ENCODE data around the gene SUCO. TPM values are rescaled to one million over a fixed set of nuclear protein-coding genes. Genes with fewer than 3 reads are reported as not detected.

Gene SUCO
- total RNA-seq, 4 donors from 2014 or later, result 18.6 to 26.9 (median 23.4) TPM

DNA sequence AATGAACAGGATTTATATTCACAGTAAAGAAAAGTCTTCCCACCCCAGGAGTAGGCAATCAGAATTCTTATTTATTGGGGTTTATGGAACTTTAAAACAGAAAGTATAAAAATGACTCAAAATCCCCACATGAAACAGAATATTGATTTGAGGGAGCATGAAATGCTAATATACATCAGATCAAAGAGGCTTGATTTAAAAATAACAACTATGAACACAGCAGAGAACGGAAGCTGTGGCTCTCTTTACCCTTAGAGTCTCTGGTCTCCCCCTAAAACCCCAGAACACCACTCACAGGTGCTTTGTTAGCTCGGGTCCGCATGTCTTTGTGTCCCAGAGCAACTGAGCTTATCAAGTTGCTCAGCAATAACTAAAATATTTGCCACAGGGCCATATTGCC is 94.8 kb downstream of the SUCO start:
- no peak overlapping the region for H3K4me3 ChIP-seq
- no peaks in the 10 kb centered on the region for H3K27me3 ChIP-seq
- H3K4me1 ChIP-seq, result no peaks in the 10 kb centered on the region
- H3K27ac ChIP-seq, result no peak overlapping the region
- no peaks in the 10 kb centered on the region for H3K9me3 ChIP-seq
- no peaks in the 10 kb centered on the region for H3K36me3 ChIP-seq
- WGBS, 2 donors, result 65 to 77% methylated on average over 3 of the region's 3 CpGs
- no peak for DNase-seq
- intact Hi-C loops (cut with DNase I), result no loop called here
- TF ChIP-seq, protein P1, sequence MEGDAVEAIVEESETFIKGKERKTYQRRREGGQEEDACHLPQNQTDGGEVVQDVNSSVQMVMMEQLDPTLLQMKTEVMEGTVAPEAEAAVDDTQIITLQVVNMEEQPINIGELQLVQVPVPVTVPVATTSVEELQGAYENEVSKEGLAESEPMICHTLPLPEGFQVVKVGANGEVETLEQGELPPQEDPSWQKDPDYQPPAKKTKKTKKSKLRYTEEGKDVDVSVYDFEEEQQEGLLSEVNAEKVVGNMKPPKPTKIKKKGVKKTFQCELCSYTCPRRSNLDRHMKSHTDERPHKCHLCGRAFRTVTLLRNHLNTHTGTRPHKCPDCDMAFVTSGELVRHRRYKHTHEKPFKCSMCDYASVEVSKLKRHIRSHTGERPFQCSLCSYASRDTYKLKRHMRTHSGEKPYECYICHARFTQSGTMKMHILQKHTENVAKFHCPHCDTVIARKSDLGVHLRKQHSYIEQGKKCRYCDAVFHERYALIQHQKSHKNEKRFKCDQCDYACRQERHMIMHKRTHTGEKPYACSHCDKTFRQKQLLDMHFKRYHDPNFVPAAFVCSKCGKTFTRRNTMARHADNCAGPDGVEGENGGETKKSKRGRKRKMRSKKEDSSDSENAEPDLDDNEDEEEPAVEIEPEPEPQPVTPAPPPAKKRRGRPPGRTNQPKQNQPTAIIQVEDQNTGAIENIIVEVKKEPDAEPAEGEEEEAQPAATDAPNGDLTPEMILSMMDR (IDR thresholded peaks at IDR 0.05), result no peak
- TF ChIP-seq POLR2A (IDR thresholded peaks at IDR 0.05), result no peak

DNA sequence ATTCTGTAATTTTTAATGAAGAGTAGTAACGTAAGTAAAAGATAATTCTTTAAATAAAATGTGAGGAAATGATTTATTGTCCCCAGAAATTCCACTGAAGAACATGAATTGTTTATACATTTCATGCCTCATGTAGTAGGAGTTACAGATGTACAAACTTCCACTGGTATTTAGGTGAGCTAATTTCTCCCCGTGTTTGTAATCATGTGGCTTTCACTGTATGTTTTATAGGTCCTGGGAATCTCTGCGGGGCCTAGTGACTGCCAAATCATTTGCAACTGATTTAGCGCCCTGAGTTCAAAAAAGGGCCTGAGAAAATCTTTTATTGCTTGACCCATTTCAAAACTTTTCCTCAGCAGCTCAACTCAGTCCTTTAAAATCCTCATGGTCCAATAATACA is 95.5 kb downstream of the SUCO start:
- no peak for DNase-seq
- H3K36me3 ChIP-seq, result no peaks in the 10 kb centered on the region
- H3K27me3 ChIP-seq, result no peaks in the 10 kb centered on the region
- H3K27ac ChIP-seq, result no peak overlapping the region
- intact Hi-C loops (cut with DNase I), result no loop called here
- H3K4me3 ChIP-seq, result no peak overlapping the region
- H3K4me1 ChIP-seq, result no peaks in the 10 kb centered on the region
- WGBS, 2 donors, result 76 to 83% methylated on average over 4 of the region's 4 CpGs
- TF ChIP-seq POLR2A (IDR thresholded peaks at IDR 0.05), result no peak
- TF ChIP-seq, protein P1 (IDR thresholded peaks at IDR 0.05), result no peak
- H3K9me3 ChIP-seq, result no peaks in the 10 kb centered on the region

DNA sequence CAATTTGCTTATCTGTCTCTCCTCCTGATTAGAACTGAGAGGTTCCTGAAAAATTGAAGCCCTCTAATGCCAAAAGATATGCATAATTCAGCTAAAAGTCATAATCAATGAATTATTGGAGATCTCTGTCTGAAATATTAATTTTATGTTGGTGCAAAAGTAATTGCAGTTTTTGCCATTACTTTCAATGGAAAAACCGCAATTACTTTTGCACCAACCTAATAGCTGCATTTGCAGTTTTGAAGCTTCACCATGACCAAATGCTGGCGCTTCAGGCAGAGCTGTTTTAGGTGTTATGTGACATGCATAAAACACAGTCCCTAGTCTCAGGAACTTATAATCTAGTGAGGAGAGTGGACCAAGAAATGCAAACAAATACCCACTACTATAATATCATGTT is 96.2 kb downstream of the SUCO start:
- H3K36me3 ChIP-seq, result no peaks in the 10 kb centered on the region
- no peaks in the 10 kb centered on the region for H3K4me1 ChIP-seq
- H3K27me3 ChIP-seq, result no peaks in the 10 kb centered on the region
- intact Hi-C loops (cut with DNase I), result no loop called here
- H3K4me3 ChIP-seq, result no peak overlapping the region
- H3K27ac ChIP-seq, result no peak overlapping the region
- no peak for DNase-seq
- TF ChIP-seq, protein P1 (IDR thresholded peaks at IDR 0.05), result no peak
- no peak for TF ChIP-seq POLR2A (IDR thresholded peaks at IDR 0.05)
- 90 to 95% methylated on average over 2 of the region's 2 CpGs for WGBS, 2 donors
- H3K9me3 ChIP-seq, result no peaks in the 10 kb centered on the region

DNA sequence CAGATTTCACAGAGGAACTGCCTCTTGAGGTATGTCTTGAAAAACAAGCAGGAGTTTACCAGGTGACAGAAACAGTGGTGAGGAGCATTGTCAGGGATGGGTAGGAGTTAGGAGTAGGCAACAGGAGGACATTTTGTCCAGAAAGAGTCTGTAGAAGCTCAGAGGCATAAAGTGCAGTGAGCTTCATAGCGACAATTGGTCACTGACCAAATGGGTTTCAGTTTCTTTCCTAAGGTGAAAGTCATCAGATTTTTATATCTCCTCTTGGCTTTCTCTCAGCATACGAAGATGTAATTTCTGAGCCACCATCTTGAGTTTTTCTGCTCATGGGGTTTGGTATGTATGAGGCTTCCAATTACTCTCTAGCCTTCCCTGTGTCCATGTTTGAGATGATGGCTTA is 96.7 kb downstream of the SUCO start:
- no peaks in the 10 kb centered on the region for H3K36me3 ChIP-seq
- no peaks in the 10 kb centered on the region for H3K27me3 ChIP-seq
- WGBS, 2 donors, result 74 to 94% methylated on average over 2 of the region's 2 CpGs
- intact Hi-C loops (cut with DNase I), result no loop called here
- DNase-seq, result no peak
- H3K4me3 ChIP-seq, result no peak overlapping the region
- H3K9me3 ChIP-seq, result no peaks in the 10 kb centered on the region
- TF ChIP-seq, protein P1 (IDR thresholded peaks at IDR 0.05), result no peak
- no peak for TF ChIP-seq POLR2A (IDR thresholded peaks at IDR 0.05)
- no peak overlapping the region for H3K27ac ChIP-seq
- H3K4me1 ChIP-seq, result no peaks in the 10 kb centered on the region

DNA sequence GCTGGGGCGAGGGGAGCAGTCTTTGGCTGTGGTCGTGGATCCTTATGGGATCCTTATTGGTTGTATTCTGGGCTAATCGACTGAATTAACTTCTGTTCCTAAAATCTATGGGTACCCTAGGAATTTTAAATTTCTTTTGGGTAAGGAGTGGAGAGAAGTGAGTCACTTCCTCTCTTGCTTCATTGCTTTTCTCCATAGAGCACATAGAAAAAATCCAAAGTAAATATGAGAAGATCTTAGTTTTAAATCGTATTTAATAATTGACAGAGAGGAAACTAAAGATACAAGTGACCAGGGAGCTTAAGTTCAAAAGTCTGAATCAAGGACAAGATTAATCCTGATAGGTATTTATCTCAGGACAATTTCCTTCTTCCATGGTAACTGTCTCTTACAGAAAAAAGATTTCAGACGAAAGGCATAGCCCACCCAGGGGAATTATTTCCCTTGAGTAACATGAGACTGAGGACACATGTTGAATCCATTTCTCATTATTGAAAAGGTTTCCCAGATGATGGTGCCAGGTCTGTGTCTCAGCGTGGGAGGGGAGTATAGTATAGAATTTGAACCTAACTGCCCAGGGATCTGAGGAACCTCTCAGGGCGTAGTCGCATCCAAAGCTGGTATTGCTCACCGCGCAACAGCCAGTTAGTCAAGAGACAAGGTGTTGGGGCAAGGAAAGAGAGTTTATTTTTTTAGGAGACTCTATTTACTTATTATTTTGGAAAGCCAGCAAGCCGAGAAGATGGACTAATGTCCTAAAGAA is 97.3 kb downstream of the SUCO start:
- TF ChIP-seq, protein P1 (IDR thresholded peaks at IDR 0.05), result no peak
- TF ChIP-seq POLR2A (IDR thresholded peaks at IDR 0.05), result no peak
- 84 to 87% methylated on average over 11 of the region's 11 CpGs for WGBS, 2 donors
- H3K27ac ChIP-seq, result no peak overlapping the region
- no peaks in the 10 kb centered on the region for H3K36me3 ChIP-seq
- no peaks in the 10 kb centered on the region for H3K9me3 ChIP-seq
- H3K4me1 ChIP-seq, result no peaks in the 10 kb centered on the region
- no peak for DNase-seq
- intact Hi-C loops (cut with DNase I), result no loop called here
- no peaks in the 10 kb centered on the region for H3K27me3 ChIP-seq
- no peak overlapping the region for H3K4me3 ChIP-seq
